HG02610 (cell line): ENCODE data around the gene GRIN1.

Source experiments
- ATAC-seq: cut with Tn5 transposase; IDR thresholded peaks from one replicate; pipeline ENCODE4 v1.9.1; 2021; ENCODE audit warnings: mild to moderate bottlenecking, moderate library complexity; ENCODE audit not compliant: unreplicated experiment

GRIN1 gene

GRCh38 chr9:137138722-137139467, at the start of gene GRIN1:
GRIN1 (plus strand) TSS chr9:137139154; CDS start chr9:137139487, 333 bp downstream.
- no peak for ATAC-seq

GRCh38 chr9:137089232-137089947, 49.6 kb upstream of the GRIN1 start:
- ATAC-seq, result no peak

DNA sequence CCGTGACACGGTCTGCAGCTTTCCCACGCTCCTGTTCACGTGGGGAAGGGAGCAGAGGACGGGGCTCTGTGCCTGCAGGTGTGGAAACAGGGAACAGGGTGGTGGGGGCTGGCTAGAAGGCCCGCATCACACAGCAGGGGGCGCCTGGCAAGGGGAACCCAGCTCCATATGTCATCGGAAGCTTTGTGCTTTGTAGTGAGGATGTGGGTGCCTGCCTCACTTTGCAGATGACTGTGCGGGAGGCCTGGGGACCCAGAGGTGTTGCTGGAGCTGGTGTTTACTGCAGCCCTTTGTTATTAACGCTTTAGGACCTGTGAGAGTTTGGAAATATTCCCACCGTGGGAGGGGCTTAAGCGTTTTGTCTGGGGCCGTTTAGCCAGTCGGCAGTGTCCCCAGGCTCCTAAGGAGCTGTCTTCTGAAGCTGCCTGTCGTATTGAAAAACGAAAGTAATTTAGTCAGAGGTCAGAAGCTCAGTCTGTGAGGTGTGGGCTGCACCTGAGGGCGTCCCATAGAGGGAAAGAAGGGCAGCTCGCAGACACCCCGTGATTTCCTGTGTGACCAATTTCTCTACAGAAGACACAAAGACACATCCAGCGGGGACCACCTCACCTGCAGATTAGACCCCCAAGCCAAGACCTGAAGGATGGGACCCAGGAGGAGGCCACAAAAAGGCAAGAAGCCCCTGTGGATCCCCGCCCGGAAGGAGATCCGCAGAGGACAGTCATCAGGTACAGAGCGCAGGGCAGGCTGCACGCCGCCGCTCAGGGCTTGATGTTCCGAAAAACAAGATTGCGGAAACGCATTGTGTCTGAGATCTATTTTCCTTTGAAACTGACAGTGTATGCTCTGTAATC, 43.1 kb upstream of the GRIN1 start:
- peak; percentile 71 for ATAC-seq

DNA sequence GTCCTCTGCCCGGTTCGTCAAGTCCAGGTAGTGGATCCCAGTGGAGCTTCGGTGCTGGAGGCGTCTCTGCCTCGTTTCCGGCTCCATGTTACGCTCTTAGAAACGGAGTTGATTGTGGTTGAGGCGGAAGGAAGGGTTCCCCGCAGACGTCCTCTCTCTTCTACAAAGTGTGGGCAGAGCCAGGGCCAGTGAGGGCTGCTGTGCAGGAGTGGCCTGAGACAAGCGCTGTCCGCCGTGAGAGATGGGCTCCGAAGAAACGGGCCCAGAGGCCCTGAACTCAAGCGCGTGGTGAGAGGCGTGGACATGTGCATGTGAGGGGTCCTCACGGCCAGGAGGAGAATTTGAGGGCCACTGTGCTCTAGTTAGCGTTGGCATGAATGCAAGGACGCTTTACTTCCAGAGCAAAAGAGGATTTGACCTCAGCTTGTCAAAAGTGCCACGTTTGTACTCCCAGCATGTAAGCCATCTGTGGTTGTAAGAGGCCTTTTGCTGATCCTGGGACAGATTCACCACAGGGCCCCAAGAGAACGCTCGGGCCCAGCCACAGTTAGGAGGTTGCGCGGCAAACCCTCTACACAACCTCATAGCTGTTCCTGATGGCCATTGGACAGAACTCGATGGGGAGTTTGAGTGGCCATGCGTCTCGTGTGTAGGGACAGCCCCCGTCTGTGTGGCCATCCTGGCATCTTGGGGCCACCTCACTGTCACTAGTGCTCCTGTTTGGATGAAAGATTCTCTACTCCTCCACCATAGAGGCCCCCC, 42.0 kb upstream of the GRIN1 start:
- ATAC-seq, result no peak

- ATAC-seq, result no peak
These were observed 41.0 kb upstream of the GRIN1 start for GRCh38 chr9:137097761-137098462.

DNA sequence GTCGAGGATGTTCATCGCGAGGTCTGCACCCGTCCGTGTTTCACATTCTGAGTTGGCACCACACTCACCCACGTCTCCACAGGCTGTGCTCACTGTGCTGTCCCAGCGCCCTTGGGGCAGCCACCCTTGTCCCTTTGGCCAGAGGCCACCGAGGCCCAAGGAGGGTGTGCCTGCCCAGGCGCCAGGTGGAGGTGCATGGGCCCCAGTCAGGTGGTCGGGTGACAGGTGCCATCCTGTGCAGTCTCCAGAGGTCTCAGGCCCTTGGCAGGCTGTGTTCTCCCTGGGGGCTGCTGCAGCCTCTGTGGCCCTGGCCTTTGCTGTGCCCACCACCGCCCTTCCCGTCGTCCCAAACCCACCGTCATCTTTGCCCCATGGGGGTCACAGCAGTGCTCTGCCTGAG, 39.7 kb upstream of the GRIN1 start:
- no peak for ATAC-seq

- no peak for ATAC-seq
These were observed 35.6 kb upstream of the GRIN1 start for GRCh38 chr9:137103206-137103999.

GRCh38 chr9:137105814-137106661, 32.9 kb upstream of the GRIN1 start:
- no peak for ATAC-seq

DNA sequence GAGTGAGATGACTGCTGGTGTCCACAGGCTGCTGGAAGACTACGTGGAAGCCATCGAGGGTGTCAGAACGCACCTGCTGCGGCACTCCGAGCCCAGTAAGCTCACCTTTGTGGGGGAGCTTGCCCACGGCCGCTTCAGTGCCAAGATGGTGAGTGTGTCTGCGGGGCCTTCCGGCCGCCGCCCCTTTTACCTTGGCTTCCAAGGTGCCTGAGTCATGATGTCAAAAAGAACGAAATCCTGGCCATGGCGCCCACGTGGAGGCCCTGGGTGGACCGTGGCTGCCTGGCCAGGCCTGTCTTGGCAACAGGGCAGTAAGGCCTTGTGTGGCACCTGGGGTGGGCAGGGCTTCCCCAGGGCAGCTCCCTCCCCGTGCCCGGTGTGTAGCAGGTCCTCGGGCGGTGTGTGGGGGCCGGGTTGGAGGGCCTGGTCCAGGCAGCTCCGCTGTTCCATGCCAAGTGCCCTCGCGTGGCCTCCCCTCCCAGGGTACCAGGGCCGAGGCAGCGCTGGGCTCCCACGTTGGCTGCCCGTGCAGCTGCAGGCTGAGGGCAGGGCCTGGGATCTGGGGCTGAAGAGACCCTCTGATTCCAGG, 32.2 kb upstream of the GRIN1 start:
- no peak for ATAC-seq

- ATAC-seq, result no peak
These were observed 31.5 kb upstream of the GRIN1 start for GRCh38 chr9:137107312-137107921.

- ATAC-seq, result no peak
These were observed 31.0 kb upstream of the GRIN1 start for GRCh38 chr9:137107982-137108381.

DNA sequence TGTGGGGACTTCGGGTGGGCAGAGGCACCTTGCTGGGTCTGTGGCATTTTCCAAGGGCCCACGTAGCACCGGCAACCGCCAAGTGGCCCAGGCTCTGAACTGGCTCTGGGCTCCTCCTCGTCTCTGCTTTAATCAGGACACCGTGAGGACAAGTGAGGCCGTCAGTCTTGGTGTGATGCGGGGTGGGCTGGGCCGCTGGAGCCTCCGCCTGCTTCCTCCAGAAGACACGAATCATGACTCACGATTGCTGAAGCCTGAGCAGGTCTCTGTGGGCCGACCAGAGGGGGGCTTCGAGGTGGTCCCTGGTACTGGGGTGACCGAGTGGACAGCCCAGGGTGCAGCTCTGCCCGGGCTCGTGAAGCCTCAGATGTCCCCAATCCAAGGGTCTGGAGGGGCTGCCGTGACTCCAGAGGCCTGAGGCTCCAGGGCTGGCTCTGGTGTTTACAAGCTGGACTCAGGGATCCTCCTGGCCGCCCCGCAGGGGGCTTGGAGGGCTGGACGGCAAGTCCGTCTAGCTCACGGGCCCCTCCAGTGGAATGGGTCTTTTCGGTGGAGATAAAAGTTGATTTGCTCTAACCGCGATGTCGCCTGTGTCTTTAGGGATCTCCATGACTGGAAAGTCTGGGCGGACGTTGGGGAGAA, 30.2 kb upstream of the GRIN1 start:
- ATAC-seq, result no peak

DNA sequence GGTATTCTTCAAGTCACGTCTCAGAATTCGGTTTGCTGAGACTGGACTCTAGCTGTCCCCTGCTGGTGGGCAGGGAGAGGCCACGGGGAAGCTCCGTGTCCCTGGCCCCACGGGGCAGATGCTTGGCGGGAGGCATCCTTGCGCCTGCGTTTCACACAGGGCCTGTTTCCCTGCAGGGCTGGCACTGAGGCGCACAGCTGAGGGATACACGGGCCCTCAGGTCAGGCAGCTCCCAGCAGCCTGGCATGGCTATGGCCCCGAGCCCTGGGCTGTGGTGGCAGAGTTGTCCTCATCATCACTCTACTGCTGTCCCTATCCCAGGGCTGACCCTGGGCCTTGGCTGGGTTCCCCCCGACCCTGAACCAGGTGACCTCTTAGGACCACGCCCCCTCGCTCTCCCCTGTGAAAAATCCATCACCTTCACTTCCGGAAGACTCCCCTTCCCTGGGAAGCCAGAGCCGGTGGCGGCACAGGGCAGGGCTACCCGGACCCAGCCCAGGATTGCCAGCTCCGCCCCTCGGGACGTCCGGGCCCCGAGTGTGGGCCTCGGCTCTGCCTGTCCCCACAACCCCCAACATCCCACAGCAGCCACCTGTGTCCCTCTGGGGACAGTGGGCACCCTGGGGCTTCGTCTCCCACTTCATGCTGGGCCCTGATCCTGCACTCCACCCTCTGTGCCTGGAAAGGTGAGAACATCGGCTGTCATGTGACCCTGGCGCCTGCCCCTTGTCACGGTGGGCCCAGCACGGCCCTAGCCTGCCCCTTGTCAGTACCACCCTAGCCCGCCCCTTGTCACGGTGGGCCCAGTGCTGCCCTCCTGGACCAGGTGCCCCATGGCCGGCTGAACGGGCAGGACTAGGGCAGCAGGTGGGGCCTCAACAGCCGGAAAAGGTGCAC, 29.5 kb upstream of the GRIN1 start:
- ATAC-seq, result no peak

GRCh38 chr9:137110147-137110910, 28.6 kb upstream of the GRIN1 start:
- no peak for ATAC-seq
